Measurements from ENCODE around the gene NSMF. TPM values are rescaled to one million over a fixed set of nuclear protein-coding genes. Genes with fewer than 3 reads are reported as not detected.
"Not testable (repeated sequence)": the region's sequence is repeated elsewhere in the genome, so short reads cannot be mapped to it uniquely, and the experiment has no call there.

The NSMF gene
- total RNA-seq, 2 experiments from 2014 or later, result 62.9 to 63.3 TPM

GRCh38 chr9:137478962-137479861, 20.1 kb upstream of the NSMF start:
- POLR2A ChIA-PET, result no interaction called here
- CTCF ChIA-PET, result no interaction called here

GRCh38 chr9:137478613-137478961, 19.5 kb upstream of the NSMF start:
- ChIA-PET POLR2A (no interaction called here), CTCF (no interaction called here)

- CTCF ChIA-PET, result no interaction called here
- POLR2A ChIA-PET, result no interaction called here
These were observed 18.9 kb upstream of the NSMF start for GRCh38 chr9:137477778-137478612.

- ChIA-PET CTCF (no interaction called here), POLR2A (no interaction called here)
These were observed 17.7 kb upstream of the NSMF start for GRCh38 chr9:137476856-137477255.

- ChIA-PET POLR2A (no interaction called here), CTCF (interaction anchor here (0.6 kb wide), 1 partner anchor 53 kb away, joined by 4 read pairs; the partner anchor contains the start of genes EXD3 and NOXA1)
These were observed 16.5 kb upstream of the NSMF start for GRCh38 chr9:137475666-137476065.

- CTCF ChIA-PET, result no interaction called here
- POLR2A ChIA-PET, result no interaction called here
These were observed 15.1 kb upstream of the NSMF start for GRCh38 chr9:137474271-137474670.

- POLR2A ChIA-PET, result no interaction called here
- CTCF ChIA-PET, result no interaction called here
These were observed 11.7 kb upstream of the NSMF start for GRCh38 chr9:137470785-137471184.

- ChIA-PET POLR2A (no interaction called here), CTCF (no interaction called here)
These were observed 8.8 kb upstream of the NSMF start for GRCh38 chr9:137467896-137468295.

GRCh38 chr9:137467161-137467581, 8.0 kb upstream of the NSMF start:
- CTCF ChIA-PET, result no interaction called here
- POLR2A ChIA-PET, result no interaction called here

- CTCF ChIA-PET, POLR2A ChIA-PET: not testable (repeated sequence)
These were observed 7.4 kb upstream of the NSMF start for GRCh38 chr9:137466389-137467085.

- POLR2A ChIA-PET, result no interaction called here
- CTCF ChIA-PET, result interaction anchor here (0.6 kb wide), 1 partner anchor 227 kb away, joined by 3 read pairs; no protein-coding TSS in a partner anchor
These were observed 6.7 kb upstream of the NSMF start for GRCh38 chr9:137465720-137466388.

- CTCF ChIA-PET, result interaction anchor here (0.6 kb wide), 1 partner anchor 226 kb away, joined by 3 read pairs; no protein-coding TSS in a partner anchor
- POLR2A ChIA-PET, result no interaction called here
These were observed 6.0 kb upstream of the NSMF start for GRCh38 chr9:137465000-137465719.

- POLR2A ChIA-PET, result no interaction called here
- CTCF ChIA-PET, result no interaction called here
These were observed 5.3 kb upstream of the NSMF start for GRCh38 chr9:137464291-137464999.

- POLR2A ChIA-PET, result no interaction called here
These were observed 4.8 kb upstream of the NSMF start for GRCh38 chr9:137463931-137464290.

GRCh38 chr9:137462986-137463930, 4.1 kb upstream of the NSMF start:
- POLR2A ChIA-PET, result interaction anchor here (0.9 kb wide), 1 partner anchor 222 kb away, joined by 3 read pairs; the partner anchor contains the start of gene TUBB4B
- CTCF ChIA-PET, result interaction anchor here (0.5 to 1.5 kb wide), 3 partner anchors 74 to 1003 kb away, joined by 3 to 5 read pairs (median 3); partner anchors contain the start of gene SAPCD2

More at GRCh38 chr9:137463931-137464290, 4.8 kb upstream of the NSMF start:
- CTCF ChIA-PET, result interaction anchor here (1.5 kb wide), 1 partner anchor 73 kb away, joined by 3 read pairs; no protein-coding TSS in a partner anchor

- CTCF ChIA-PET, result interaction anchor here (0.6 to 1.5 kb wide), 3 partner anchors 40 to 1002 kb away, joined by 3 to 4 read pairs (median 3); partner anchors contain the start of genes EXD3 and NOXA1
- POLR2A ChIA-PET, result interaction anchor here (0.9 kb wide), 1 partner anchor 222 kb away, joined by 3 read pairs; the partner anchor contains the start of gene TUBB4B
These were observed 3.4 kb upstream of the NSMF start for GRCh38 chr9:137462396-137462985.
